Measurements from ENCODE around the gene KIF12.
"Not testable (repeated sequence)": the region's sequence is repeated elsewhere in the genome, so short reads cannot be mapped to it uniquely, and the experiment has no call there.

The KIF12 gene

DNA sequence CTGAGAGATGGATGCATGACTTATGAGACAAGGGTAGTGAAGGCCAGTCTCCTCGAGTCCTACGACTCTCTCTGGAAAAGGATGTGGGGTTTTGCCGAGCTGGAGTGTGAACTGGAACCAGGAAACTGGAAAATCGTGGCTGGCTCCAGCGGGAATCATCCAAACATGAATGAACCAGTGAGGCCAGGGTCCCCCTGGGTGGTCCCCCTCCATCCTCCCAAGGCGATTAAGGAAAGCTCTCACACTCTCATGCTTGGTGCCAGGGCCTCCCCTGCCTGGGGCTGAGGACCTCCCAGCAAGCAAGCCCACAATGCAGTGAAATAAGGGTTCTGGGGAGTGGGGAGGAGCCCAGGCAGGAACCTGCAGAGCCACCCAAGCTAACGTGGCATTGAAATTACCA is 11.4 kb downstream of the KIF12 start:
- TF ChIP-seq SPI1 (IDR thresholded peaks at IDR 0.05; ENCODE audit: low read depth, low read length): no peak
- TF ChIP-seq TAF1 (IDR thresholded peaks at IDR 0.05; ENCODE audit: low read depth, low read length): no peak
- TF ChIP-seq POU2F2 (IDR thresholded peaks at IDR 0.05; ENCODE audit: low read depth, low read length): no peak
- no peak for TF ChIP-seq POLR2AphosphoS5 (IDR thresholded peaks at IDR 0.05; ENCODE audit: low read depth, low read length)
- DNase-seq (ENCODE audit: insufficient read length, low spot score): no peak
- FAIRE-seq: no peak

DNA sequence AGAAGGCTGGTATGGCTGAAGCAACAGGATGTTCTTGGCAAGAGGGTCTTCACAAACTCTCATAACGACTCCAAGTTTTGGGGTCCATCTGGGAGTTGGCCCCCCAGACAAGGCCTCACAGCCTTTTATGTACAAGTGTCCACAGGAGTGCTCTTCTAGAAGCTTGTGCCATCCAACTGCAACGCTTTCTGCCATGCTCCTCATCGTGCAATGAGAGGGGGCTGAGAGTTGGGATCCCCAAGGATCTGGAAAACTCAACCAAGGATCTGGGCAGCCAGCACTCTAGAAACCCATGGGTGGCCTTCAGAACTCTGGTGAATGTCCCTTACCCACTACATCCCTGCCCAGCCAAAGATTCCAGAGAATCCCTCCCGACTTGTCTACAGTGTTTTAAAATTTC is 12.5 kb downstream of the KIF12 start:
- FAIRE-seq: no peak
- TF ChIP-seq PAX5 (IDR thresholded peaks at IDR 0.05; ENCODE audit: insufficient read depth, low read length, severe bottlenecking) (no peak), POU2F2 (IDR thresholded peaks at IDR 0.05; ENCODE audit: low read depth, low read length) (no peak), TAF1 (IDR thresholded peaks at IDR 0.05; ENCODE audit: low read depth, low read length) (no peak)
- DNase-seq (ENCODE audit: insufficient read length, low spot score): no peak

DNA sequence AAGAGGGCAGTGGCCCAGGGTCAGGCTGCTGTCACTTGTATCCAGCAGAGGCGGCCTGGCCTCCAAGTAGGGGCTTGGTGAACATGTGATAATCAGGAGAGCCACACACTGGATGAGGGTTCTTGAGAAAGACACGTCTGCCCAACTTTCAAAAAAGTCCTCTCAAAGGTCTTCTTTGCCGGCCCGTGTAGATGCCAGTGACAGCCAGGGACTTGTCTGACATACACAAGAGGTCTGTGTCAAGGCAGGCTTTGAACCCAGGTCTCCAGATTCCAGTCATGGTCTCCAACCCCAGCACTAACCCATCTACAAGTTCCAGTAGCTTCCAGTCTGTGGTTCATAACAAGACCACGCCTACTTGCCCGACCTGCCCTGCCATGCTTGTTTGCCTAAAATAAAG is 13.1 kb downstream of the KIF12 start:
- DNase-seq (ENCODE audit: insufficient read length, low spot score) (no peak), FAIRE-seq (no peak)
- TF ChIP-seq PAX5 (IDR thresholded peaks at IDR 0.05; ENCODE audit: insufficient read depth, low read length, severe bottlenecking) (no peak), POU2F2 (IDR thresholded peaks at IDR 0.05; ENCODE audit: low read depth, low read length) (no peak), POLR2AphosphoS5 (IDR thresholded peaks at IDR 0.05; ENCODE audit: low read depth, low read length) (no peak), POLR2A (IDR thresholded peaks at IDR 0.05; ENCODE audit: low read depth, low read length) (no peak)

DNA sequence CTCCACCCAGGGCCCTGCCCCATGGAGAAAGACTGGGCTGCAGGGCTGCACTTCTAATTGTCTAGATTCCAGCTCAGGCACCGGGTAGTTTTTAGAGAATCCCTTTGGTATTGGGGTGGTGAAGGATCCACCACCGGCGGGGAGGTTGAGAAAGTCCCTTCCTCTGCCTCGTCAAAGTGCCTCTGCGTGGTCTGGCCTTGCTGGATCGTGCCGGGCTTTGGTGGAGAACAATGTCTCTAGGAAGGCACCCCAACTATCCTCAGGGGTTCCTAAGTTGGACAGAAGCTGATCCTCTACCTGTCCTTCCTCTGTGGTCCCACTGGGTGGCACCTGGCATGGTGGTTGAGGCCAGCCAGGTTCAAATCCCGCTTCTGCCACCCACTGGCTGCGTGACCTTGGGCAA is 13.7 kb downstream of the KIF12 start:
- FAIRE-seq: no peak
- TF ChIP-seq PAX5 (IDR thresholded peaks at IDR 0.05; ENCODE audit: insufficient read depth, low read length, severe bottlenecking): no peak
- TF ChIP-seq SPI1 (IDR thresholded peaks at IDR 0.05; ENCODE audit: low read depth, low read length): no peak
- TF ChIP-seq TAF1 (IDR thresholded peaks at IDR 0.05; ENCODE audit: low read depth, low read length): no peak
- TF ChIP-seq POLR2AphosphoS5 (IDR thresholded peaks at IDR 0.05; ENCODE audit: low read depth, low read length): no peak
- TF ChIP-seq POLR2A (IDR thresholded peaks at IDR 0.05; ENCODE audit: low read depth, low read length): no peak
- TF ChIP-seq POU2F2 (IDR thresholded peaks at IDR 0.05; ENCODE audit: low read depth, low read length): no peak
- no peak for DNase-seq (ENCODE audit: insufficient read length, low spot score)

DNA sequence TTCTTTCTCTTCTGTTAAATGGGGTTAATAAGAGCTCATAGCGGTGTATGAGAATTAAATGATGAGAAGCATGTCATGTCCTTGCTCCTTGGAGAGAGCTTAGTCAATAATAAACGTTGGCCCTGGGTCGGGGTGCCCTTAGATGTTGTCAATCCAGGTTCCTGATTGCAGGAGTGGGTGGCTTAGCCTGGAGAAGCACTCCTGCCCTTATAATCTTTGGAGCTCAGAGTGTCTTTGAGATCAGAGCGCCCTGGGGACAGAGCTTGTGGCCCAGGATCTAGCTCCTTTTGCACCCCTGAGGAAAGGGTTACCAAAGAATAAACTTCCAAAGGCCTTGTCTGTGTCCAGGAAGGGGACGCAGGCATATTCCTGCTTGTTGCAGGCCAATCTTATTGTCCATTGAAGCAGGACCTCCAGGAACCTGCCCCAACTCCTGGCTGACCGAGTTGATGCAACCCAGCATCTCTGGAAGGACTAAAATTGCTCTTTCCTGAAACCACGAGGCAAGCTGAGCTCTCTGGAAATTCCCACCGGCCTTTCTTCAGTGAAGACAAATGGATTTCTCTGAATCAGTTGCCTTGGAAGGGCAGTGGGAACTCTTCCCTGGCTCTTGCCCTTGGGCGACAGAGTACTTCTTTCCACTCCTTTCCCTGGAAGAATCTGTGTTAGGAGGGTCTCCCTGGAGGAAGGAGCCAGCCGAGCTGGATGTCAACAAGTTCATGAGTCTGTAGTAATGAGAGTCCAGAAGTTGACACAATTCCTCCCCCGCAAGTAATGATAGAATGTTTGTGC is 14.6 kb downstream of the KIF12 start:
- no peak for FAIRE-seq
- DNase-seq (ENCODE audit: insufficient read length, low spot score): no peak
- no peak for TF ChIP-seq POLR2A (IDR thresholded peaks at IDR 0.05; ENCODE audit: low read depth, low read length)
- no peak for TF ChIP-seq POU2F2 (IDR thresholded peaks at IDR 0.05; ENCODE audit: low read depth, low read length)
- no peak for TF ChIP-seq POLR2AphosphoS5 (IDR thresholded peaks at IDR 0.05; ENCODE audit: low read depth, low read length)
- no peak for TF ChIP-seq TAF1 (IDR thresholded peaks at IDR 0.05; ENCODE audit: low read depth, low read length)
- no peak for TF ChIP-seq SPI1 (IDR thresholded peaks at IDR 0.05; ENCODE audit: low read depth, low read length)
- no peak for TF ChIP-seq PAX5 (IDR thresholded peaks at IDR 0.05; ENCODE audit: insufficient read depth, low read length, severe bottlenecking)

DNA sequence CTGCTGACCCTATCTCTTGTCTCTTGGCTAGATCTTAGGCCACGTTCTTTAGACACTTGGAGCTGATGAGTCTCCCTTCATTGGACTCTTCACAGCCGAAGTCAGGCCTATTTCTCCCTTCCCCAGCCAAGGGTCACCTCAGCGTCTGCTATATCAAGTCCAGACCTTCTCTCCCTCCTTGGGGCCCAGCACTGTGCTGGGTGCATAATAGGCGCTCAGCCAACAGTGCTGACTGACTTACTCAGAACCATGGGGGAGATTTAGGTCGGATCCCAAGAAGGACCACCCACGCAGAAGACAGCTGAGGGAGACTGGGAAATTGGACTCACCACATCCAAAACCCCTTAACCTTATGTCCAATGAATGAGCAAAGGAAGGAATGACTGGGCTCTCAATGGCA is 15.4 kb downstream of the KIF12 start:
- FAIRE-seq: no peak

DNA sequence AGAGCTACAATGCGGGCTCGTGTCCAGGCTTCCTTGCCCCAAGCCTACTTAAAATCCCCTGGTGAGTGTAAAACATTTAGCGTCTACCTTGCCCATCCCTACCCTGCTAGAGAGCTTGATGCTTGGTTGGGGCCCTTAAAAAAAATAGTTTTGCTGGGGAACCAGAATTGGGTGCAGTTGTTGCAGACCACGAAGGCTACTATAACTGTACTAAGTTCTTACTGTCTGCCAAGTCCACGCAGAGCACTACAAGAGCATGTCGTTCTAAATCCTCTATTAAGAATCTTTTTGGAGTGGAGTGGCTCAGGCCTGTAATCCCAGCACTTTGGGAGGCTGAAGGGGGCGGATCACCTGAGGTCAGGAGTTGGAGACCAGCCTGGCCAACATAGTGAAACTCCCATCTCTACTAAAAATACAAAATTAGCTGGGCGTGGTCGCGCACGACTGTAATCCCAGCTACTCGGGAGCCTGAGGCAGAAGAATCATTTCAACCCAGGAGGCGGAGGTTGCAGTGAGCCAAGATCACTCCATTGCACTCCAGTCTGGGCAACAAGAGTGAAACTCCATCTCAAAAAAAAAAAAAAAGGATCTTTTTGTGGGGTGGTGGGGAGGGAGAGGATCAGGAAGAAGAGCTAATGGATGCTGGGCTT is 16.2 kb downstream of the KIF12 start:
- not testable (repeated sequence) for FAIRE-seq; DNase-seq (ENCODE audit: insufficient read length, low spot score)

More for the DNA sequence above, 15.4 kb downstream of the KIF12 start:
- DNase-seq (ENCODE audit: insufficient read length, low spot score): no peak
- TF ChIP-seq POLR2A (IDR thresholded peaks at IDR 0.05; ENCODE audit: low read depth, low read length): no peak
- no peak for TF ChIP-seq POLR2AphosphoS5 (IDR thresholded peaks at IDR 0.05; ENCODE audit: low read depth, low read length)
- TF ChIP-seq TAF1 (IDR thresholded peaks at IDR 0.05; ENCODE audit: low read depth, low read length): no peak
- no peak for TF ChIP-seq SPI1 (IDR thresholded peaks at IDR 0.05; ENCODE audit: low read depth, low read length)
- no peak for TF ChIP-seq PAX5 (IDR thresholded peaks at IDR 0.05; ENCODE audit: insufficient read depth, low read length, severe bottlenecking)
- TF ChIP-seq POU2F2 (IDR thresholded peaks at IDR 0.05; ENCODE audit: low read depth, low read length): no peak

DNA sequence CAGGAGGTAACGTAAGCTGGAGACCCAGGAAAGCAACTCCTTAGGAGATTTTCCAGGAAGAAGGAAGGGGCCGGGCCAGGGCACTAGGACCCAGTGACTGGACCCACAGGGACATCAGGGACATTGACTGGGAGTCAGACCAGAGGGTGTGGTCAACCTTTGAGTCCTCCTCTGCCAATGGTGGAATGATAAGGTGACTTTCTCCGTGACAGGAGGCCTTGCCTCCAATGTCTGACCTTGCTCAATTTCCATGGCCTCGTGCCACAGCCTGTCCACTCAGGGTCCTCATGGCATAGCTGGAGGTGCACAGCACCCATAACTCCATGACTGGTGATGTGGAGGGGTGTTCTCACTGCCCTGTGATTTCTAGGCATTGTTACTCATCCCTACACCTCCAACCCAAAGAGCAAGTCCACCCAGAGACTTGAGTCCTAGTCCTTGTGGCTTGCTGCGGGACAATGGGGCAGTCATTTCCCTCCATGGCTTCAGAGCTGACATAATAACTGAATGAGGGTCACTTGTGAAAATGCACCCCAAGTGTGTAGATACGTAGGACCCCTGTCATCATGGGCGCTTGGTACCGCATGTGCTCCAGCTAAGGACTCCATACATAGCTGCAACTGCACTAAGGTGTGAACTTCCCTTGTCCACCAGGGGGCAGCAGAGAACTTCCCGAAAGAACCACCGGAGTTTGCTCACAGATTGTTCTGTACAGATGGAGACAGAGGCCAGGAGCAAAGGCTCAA is 16.9 kb downstream of the KIF12 start:
- TF ChIP-seq TAF1 (IDR thresholded peaks at IDR 0.05; ENCODE audit: low read depth, low read length) (no peak), POLR2AphosphoS5 (IDR thresholded peaks at IDR 0.05; ENCODE audit: low read depth, low read length) (no peak), POLR2A (IDR thresholded peaks at IDR 0.05; ENCODE audit: low read depth, low read length) (no peak), POU2F2 (IDR thresholded peaks at IDR 0.05; ENCODE audit: low read depth, low read length) (no peak), PAX5 (IDR thresholded peaks at IDR 0.05; ENCODE audit: insufficient read depth, low read length, severe bottlenecking) (no peak), SPI1 (IDR thresholded peaks at IDR 0.05; ENCODE audit: low read depth, low read length) (no peak)
- peak; percentile 86 for FAIRE-seq
- peak; percentile 78 for DNase-seq (ENCODE audit: insufficient read length, low spot score)

DNA sequence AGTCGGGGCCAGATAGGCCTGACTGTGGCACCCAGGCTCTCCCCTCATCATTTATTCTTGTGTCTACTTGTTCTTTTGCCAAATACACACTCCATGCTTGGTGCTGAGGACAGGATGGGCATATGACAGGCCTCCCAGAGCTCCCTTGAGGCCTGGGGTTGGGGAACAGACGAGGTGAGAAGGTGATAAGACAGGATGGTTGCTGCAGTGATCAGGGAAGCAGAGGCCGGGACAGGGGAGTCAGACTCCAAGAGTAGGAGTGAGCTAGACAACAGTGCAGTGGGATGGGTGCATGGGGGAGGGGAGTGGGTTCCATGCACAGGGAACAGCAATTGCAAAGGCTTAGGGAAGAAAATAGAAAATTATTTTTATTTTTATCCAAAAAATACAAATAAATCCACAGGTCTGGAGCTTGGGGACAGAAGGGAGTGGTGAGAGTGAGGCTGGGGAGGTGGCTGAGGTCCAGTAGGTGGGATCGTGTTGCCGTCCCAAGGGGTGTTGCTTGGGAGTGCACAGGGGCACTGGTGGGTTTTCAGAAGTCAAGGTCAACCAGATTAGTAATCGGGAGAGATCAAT is 17.6 kb downstream of the KIF12 start:
- FAIRE-seq (no peak), DNase-seq (ENCODE audit: insufficient read length, low spot score) (no peak)
- no peak for TF ChIP-seq POU2F2 (IDR thresholded peaks at IDR 0.05; ENCODE audit: low read depth, low read length)

All from GM12891 (cell line).